ENCODE data around the gene TEKT5.
"Not testable (repeated sequence)": the region's sequence is repeated elsewhere in the genome, so short reads cannot be mapped to it uniquely, and the experiment has no call there.

Gene TEKT5

GRCh38 chr16:10694830-10695229, at the start of gene TEKT5:
TSS of gene TEKT5 (minus strand) at chr16:10694930. CDS start at chr16:10694873, 57 bp downstream.
- DNase-seq: no peak

GRCh38 chr16:10743610-10744369, 49.1 kb upstream of the TEKT5 start, which contains the start of gene NUBP1:
TSS of gene NUBP1 (plus strand) at chr16:10743842. CDS start at chr16:10743864, 22 bp downstream.
- peak; percentile 63 to 78 for DNase-seq

GRCh38 chr16:10743227-10743609, 48.5 kb upstream of the TEKT5 start:
- DNase-seq: peak in 1 of 2 experiments; percentile 27

- no peak for DNase-seq
Measured at GRCh38 chr16:10741844-10742243, 47.1 kb upstream of the TEKT5 start.

- not testable (repeated sequence) for DNase-seq
Measured at GRCh38 chr16:10741249-10741648, 46.5 kb upstream of the TEKT5 start.

- no peak for DNase-seq
Measured at GRCh38 chr16:10740845-10741208, 46.1 kb upstream of the TEKT5 start.

GRCh38 chr16:10740000-10740844, 45.5 kb upstream of the TEKT5 start:
- no peak for DNase-seq

GRCh38 chr16:10738231-10739077, 43.7 kb upstream of the TEKT5 start:
- DNase-seq: no peak

GRCh38 chr16:10737068-10737625, 42.4 kb upstream of the TEKT5 start:
- peak; percentile 39 to 49 for DNase-seq

- DNase-seq: no peak
Measured at GRCh38 chr16:10731790-10732189, 37.1 kb upstream of the TEKT5 start.

GRCh38 chr16:10729104-10730048, 34.6 kb upstream of the TEKT5 start:
- no peak for DNase-seq

GRCh38 chr16:10728003-10728887, 33.5 kb upstream of the TEKT5 start:
- no peak for DNase-seq

GRCh38 chr16:10708969-10709368, 14.2 kb upstream of the TEKT5 start:
- DNase-seq: no peak

- no peak for DNase-seq
Measured at GRCh38 chr16:10699756-10700155, 5.0 kb upstream of the TEKT5 start.

- no peak for DNase-seq
Measured at GRCh38 chr16:10694306-10694705, 424 bp downstream of the TEKT5 start.

- DNase-seq: no peak
Measured at GRCh38 chr16:10693889-10694288, 841 bp downstream of the TEKT5 start.

- no peak for DNase-seq
Measured at GRCh38 chr16:10692470-10692869, 2.3 kb downstream of the TEKT5 start.

GRCh38 chr16:10688726-10689125, 6.0 kb downstream of the TEKT5 start:
- DNase-seq: no peak

- DNase-seq: no peak
Measured at GRCh38 chr16:10688291-10688690, 6.4 kb downstream of the TEKT5 start.

GRCh38 chr16:10685709-10686108, 9.0 kb downstream of the TEKT5 start:
- no peak for DNase-seq
